Vagina (tissue), 2 donors: ENCODE data around the gene CPVL. TPM values are rescaled to one million over a fixed set of nuclear protein-coding genes. Genes with fewer than 3 reads are reported as not detected.

Experiments
- DNase-seq, 2 donors: peaks; one replicate each; pipeline ENCODE4 v3.0.0-alpha.2; 2017; ENCODE audit errors: extremely low spot score in 2 of 2
- H3K27ac ChIP-seq: fragments of 200-600 bp; sonication (generic); one replicate; pipeline ENCODE4 v1.5.1; 2019
- H3K27me3 ChIP-seq: fragments of 200-600 bp; sonication (generic); one replicate; pipeline ENCODE4 v1.5.1; 2019
- H3K36me3 ChIP-seq, 2 donors: fragments of 200-600 bp; sonication (generic); one replicate each; pipeline ENCODE4 v1.5.1; 2017 to 2019
- H3K4me1 ChIP-seq: fragments of 200-600 bp; sonication (generic); one replicate; pipeline ENCODE4 v1.5.1; 2019
- H3K4me3 ChIP-seq, 2 donors: fragments of 200-600 bp; sonication (generic); 1 replicate in 1 of 2; 2 replicates in 1 of 2; pipeline ENCODE4 v1.5.1; 2016 to 2019
- H3K9me3 ChIP-seq: fragments of 200-600 bp; sonication (generic); one replicate; pipeline ENCODE4 v1.5.1; 2019
- POLR2A ChIP-seq, 2 donors: fragments of 450-650 bp; IDR thresholded peaks; one replicate each; pipeline ENCODE4 v1.6.1; 2017; ENCODE audit warnings: antibody characterized with exemption in 2 of 2, mild to moderate bottlenecking in 2 of 2, moderate library complexity in 2 of 2
- POLR2AphosphoS5 ChIP-seq, 2 donors: sonication (generic); formaldehyde crosslinking; IDR thresholded peaks; one replicate each; pipeline ENCODE4 v1.9.0; 2017; ENCODE audit warnings: antibody characterized with exemption in 2 of 2, mild to moderate bottlenecking in 2 of 2, low read depth in 1 of 2; ENCODE audit not compliant: insufficient read depth in 1 of 2
- intact Hi-C: fragments of 100-400 bp; cut with DNase I; formaldehyde crosslinking; loops from one replicate; pipeline ENCODE4 v1.15.1; 2023
- total RNA-seq: library from RNA; depleted of rRNA; stranded (reverse); fragments of >200 nt; gene quantifications from one replicate; pipeline ENCODE4 v1.2.3, GENCODE V29; 2016
- TF ChIP-seq, protein P1 (sequence below), 3 experiments: fragments of 450-650 bp in 2 of 3; fragments of 200-600 bp in 1 of 3; sonication (generic) in 1 of 3; IDR thresholded peaks; one replicate each; pipeline ENCODE4 v1.5.1; 2017 to 2019; ENCODE audit warnings: antibody characterized with exemption in 3 of 3, mild to moderate bottlenecking in 2 of 3, moderate library complexity in 2 of 3

The CPVL gene
- total RNA-seq, 1 donor from 2014 or later = 9.6 TPM

DNA sequence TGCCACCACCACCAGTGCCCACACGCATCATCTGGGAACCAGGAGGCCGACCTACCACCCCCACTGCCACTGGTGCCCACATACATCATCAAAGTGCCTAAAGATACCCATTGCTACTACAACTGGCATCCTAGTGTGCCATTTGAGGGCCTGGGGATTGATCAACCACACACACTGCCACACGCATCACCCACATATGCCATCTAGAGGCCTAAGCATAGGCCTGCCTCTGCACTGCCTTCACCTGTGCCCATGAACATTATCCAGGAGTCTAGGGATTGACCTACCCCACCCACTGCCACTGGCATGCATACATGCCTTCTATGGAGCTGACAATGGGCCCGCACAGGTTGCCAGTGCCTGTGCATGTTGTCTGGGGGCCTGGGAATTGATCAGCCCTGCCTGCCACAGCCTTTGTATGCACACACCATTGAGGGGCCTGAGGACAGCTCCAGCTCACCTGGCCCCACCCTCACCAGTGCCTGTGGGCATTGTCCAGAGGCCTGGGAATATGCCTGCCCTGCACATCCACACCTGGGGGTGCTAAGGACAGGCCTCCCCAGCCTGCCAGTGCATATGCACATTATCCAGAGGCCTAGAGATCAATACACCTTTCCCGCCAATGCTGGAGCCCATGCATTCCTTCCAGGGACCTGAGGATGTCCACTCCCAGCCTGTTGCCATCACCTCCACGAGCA is 123.9 kb downstream of the CPVL start:
- TF ChIP-seq POLR2A (IDR thresholded peaks at IDR 0.05) (no peak), POLR2AphosphoS5 (IDR thresholded peaks at IDR 0.05; ENCODE audit: insufficient read depth in 1 of 2, low read depth in 1 of 2) (no peak)
- TF ChIP-seq, protein P1, sequence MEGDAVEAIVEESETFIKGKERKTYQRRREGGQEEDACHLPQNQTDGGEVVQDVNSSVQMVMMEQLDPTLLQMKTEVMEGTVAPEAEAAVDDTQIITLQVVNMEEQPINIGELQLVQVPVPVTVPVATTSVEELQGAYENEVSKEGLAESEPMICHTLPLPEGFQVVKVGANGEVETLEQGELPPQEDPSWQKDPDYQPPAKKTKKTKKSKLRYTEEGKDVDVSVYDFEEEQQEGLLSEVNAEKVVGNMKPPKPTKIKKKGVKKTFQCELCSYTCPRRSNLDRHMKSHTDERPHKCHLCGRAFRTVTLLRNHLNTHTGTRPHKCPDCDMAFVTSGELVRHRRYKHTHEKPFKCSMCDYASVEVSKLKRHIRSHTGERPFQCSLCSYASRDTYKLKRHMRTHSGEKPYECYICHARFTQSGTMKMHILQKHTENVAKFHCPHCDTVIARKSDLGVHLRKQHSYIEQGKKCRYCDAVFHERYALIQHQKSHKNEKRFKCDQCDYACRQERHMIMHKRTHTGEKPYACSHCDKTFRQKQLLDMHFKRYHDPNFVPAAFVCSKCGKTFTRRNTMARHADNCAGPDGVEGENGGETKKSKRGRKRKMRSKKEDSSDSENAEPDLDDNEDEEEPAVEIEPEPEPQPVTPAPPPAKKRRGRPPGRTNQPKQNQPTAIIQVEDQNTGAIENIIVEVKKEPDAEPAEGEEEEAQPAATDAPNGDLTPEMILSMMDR (IDR thresholded peaks at IDR 0.05) = no peak
- no peak for DNase-seq
- H3K4me3 ChIP-seq = no peak overlapping the region
- no peaks in the 10 kb centered on the region for H3K27me3 ChIP-seq
- peaks cover 0 to 3% of the 10 kb centered on the region in 2 donors for H3K36me3 ChIP-seq
- H3K4me1 ChIP-seq = no peaks in the 10 kb centered on the region
- intact Hi-C loops = no loop called here
- peaks cover 6% of the 10 kb centered on the region for H3K9me3 ChIP-seq
- H3K27ac ChIP-seq = no peak overlapping the region

DNA sequence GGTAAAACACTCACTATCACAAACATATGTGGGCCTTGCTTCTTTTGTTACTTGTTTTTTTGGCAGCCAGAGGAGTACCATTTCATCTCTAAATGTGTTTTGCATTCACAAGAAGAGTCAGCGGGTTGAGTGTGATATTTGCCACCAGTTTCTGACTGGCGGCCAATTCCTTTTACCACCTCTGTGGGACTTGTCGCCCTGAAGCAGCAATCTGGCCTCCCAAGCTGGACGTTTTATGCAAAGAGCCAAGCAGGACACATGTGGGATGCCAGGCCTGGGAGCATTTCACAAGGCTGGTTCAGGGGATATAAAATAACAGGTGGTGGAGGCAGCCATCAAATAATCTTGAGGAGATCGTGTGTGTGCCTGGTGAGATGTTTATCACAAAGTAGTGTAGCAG is 126.4 kb downstream of the CPVL start:
- H3K4me3 ChIP-seq = no peak overlapping the region
- peaks cover 6% of the 10 kb centered on the region for H3K9me3 ChIP-seq
- TF ChIP-seq POLR2A (IDR thresholded peaks at IDR 0.05) = no peak
- TF ChIP-seq POLR2AphosphoS5 (IDR thresholded peaks at IDR 0.05; ENCODE audit: insufficient read depth in 1 of 2, low read depth in 1 of 2) = no peak
- TF ChIP-seq, protein P1 (IDR thresholded peaks at IDR 0.05) = no peak
- no peaks in the 10 kb centered on the region for H3K27me3 ChIP-seq
- no peak overlapping the region for H3K27ac ChIP-seq
- no peak for DNase-seq
- intact Hi-C loops = loop anchor here (10.0 kb wide), 1 partner anchor 65 kb away; the partner anchor contains the start of gene TRIL
- no peaks in the 10 kb centered on the region for H3K4me1 ChIP-seq
- H3K36me3 ChIP-seq = no peaks in the 10 kb centered on the region

DNA sequence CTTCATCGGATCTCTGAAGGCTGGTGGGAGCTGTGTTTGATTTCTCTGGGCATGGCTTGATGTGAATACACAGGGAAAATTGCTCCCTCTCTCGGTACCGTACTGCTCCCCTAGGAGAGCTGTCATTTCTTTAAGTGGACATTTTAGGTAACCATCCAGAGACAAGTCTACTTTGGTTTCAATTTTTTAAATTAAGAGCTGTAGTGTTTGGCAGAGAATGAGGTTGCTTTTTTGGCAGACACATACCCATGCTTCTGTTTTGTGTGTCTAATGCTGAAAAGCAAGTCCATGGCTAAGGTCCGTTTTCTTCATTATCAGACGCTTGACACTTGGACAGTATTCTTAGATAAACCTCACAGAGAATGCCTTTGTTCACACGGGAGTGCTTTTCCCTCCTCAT is 127.0 kb downstream of the CPVL start:
- Histone ChIP-seq H3K4me3 (no peak overlapping the region), H3K9me3 (peaks cover 3% of the 10 kb centered on the region), H3K36me3 (no peaks in the 10 kb centered on the region), H3K4me1 (no peaks in the 10 kb centered on the region), H3K27me3 (no peaks in the 10 kb centered on the region), H3K27ac (no peak overlapping the region)
- no peak for DNase-seq
- TF ChIP-seq POLR2AphosphoS5 (IDR thresholded peaks at IDR 0.05; ENCODE audit: insufficient read depth in 1 of 2, low read depth in 1 of 2) (no peak), POLR2A (IDR thresholded peaks at IDR 0.05) (no peak)
- TF ChIP-seq, protein P1 (IDR thresholded peaks at IDR 0.05) = no peak
- intact Hi-C loops = loop anchor here (10.0 kb wide), 1 partner anchor 65 kb away; the partner anchor contains the start of gene TRIL

DNA sequence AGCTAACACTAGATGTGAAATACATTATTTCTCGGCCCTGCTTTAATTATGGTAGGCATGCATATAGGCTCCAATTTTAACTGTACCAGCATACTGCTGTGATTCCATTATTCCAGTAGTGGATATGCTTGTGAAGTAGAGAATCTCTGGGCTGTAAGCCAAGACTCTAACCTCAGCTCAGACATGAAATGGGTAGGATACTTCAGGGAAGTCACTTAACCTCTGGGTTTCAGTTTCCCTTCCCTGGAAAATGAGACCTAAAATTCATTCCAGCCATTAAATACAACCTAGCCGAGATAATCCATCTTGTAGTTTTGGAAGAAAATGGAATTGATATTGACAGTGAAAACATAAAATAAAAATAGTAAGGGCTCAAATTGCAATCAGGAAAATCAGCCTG is 128.6 kb downstream of the CPVL start:
- intact Hi-C loops = loop anchor here (10.0 kb wide), 1 partner anchor 63 kb away; the partner anchor contains the start of gene TRIL
- no peak overlapping the region for H3K4me3 ChIP-seq

More for the DNA sequence above, 128.6 kb downstream of the CPVL start:
- Histone ChIP-seq H3K27ac (no peak overlapping the region), H3K9me3 (no peaks in the 10 kb centered on the region), H3K27me3 (no peaks in the 10 kb centered on the region), H3K4me1 (peaks cover 7% of the 10 kb centered on the region), H3K36me3 (no peaks in the 10 kb centered on the region)
- no peak for DNase-seq
- TF ChIP-seq, protein P1 (IDR thresholded peaks at IDR 0.05) = no peak
- TF ChIP-seq POLR2AphosphoS5 (IDR thresholded peaks at IDR 0.05; ENCODE audit: insufficient read depth in 1 of 2, low read depth in 1 of 2) = no peak
- no peak for TF ChIP-seq POLR2A (IDR thresholded peaks at IDR 0.05)
